HepG2 (cell line): Measurements from ENCODE around the gene SLC48A1. TPM values are rescaled to one million over a fixed set of nuclear protein-coding genes. Genes with fewer than 3 reads are reported as not detected.

ENCODE experiments used
- ATAC-seq: fragments of 200-7000 bp; cut with Tn5 transposase; 3 replicates; pipeline ENCODE4 v1.9.1; 2020; ENCODE audit warnings: mild to moderate bottlenecking, moderate library complexity
- BruUV-seq: library from RNA; stranded (reverse); fragments of 400-500 nt; replicated peaks from 2 replicates; lab custom pipeline; 2021; lab: Mats Ljungman, UMichigan
- CTCF ChIA-PET: fragments of 300-600 bp; formaldehyde crosslinking; extraction: SDS; loops from one replicate; lab custom pipeline; 2021; ENCODE audit warnings: low total read pairs, inconsistent platforms, low intra/inter-chr PET ratio; lab: Yijun Ruan, JAX
- POLR2A ChIA-PET: fragments of 350-600 bp; sonication (Branson Sonifier 250); formaldehyde crosslinking; loops from one replicate; lab custom pipeline; 2020; ENCODE audit warnings: antibody characterized with exemption, inconsistent platforms; lab: Yijun Ruan, JAX
- DNase-seq: peaks from one replicate; pipeline ENCODE4 v3.0.0-alpha.2; 2015; ENCODE audit warnings: low spot score
- FAIRE-seq: peaks from 3 replicates; lab custom pipeline; 2011; peaks lifted over from hg19 to GRCh38; lab: Jason Lieb, UNC
- H2AFZ ChIP-seq: one replicate; pipeline ENCODE4 v1.6.1; 2011; ENCODE audit warnings: low read length, inconsistent platforms
- H3K27ac ChIP-seq: fragments of 300-600 bp; 3 replicates; pipeline ENCODE4 v1.8.0; 2011; ENCODE audit warnings: mixed run types, mild to moderate bottlenecking, mixed read lengths, low read length, inconsistent platforms; ENCODE audit not compliant: insufficient read depth; ENCODE audit errors: extremely low read length
- H3K27me3 ChIP-seq, 2 experiments: fragments of 200-600 bp in 1 of 2; 2 replicates in 1 of 2; 3 replicates in 1 of 2; pipeline versions ENCODE4 v1.6.0 to v1.8.0; 2011; ENCODE audit warnings: low read length in 2 of 2, mild to moderate bottlenecking in 2 of 2, moderate library complexity in 2 of 2, inconsistent platforms in 1 of 2; ENCODE audit not compliant: insufficient read depth in 2 of 2, control insufficient read depth in 1 of 2
- H3K36me3 ChIP-seq, 2 experiments: fragments of 200-600 bp in 1 of 2; replicated peaks in 1 of 2; 2 replicates in 1 of 2; 3 replicates in 1 of 2; pipeline versions ENCODE4 v1.5.1 to v1.8.0; 2011; ENCODE audit warnings: low read length in 2 of 2, inconsistent platforms in 1 of 2; ENCODE audit not compliant: insufficient read depth in 2 of 2, control insufficient read depth in 1 of 2
- H3K4me1 ChIP-seq: 2 replicates; pipeline ENCODE4 v1.5.1; 2012; ENCODE audit warnings: low read length, inconsistent platforms; ENCODE audit not compliant: insufficient read depth
- H3K4me2 ChIP-seq: 2 replicates; pipeline ENCODE4 v1.6.0; 2011; ENCODE audit warnings: low read depth, low read length, inconsistent platforms
- H3K4me3 ChIP-seq, 3 experiments: fragments of 200-600 bp in 1 of 3; sonication (generic), shearing (Covaris generic) in 1 of 3; replicated peaks in 1 of 3; 2 replicates each; pipeline ENCODE4 v1.5.1; 2011 to 2016; ENCODE audit warnings: low read length in 3 of 3, inconsistent platforms in 2 of 3, low read depth in 2 of 3, mild to moderate bottlenecking in 2 of 3, control low read depth in 1 of 3, mixed read lengths in 1 of 3; ENCODE audit not compliant: insufficient read depth in 1 of 3
- H3K79me2 ChIP-seq: one replicate; pipeline ENCODE4 v1.6.1; 2011; ENCODE audit warnings: low read length, inconsistent platforms; ENCODE audit not compliant: insufficient read depth
- H3K9ac ChIP-seq: 2 replicates; pipeline ENCODE4 v1.6.0; 2011; ENCODE audit warnings: mild to moderate bottlenecking, low read depth, low read length, inconsistent platforms; ENCODE audit not compliant: insufficient read depth
- H3K9me3 ChIP-seq: 2 replicates; pipeline ENCODE4 v1.5.1; 2012; ENCODE audit warnings: mild to moderate bottlenecking, low read length
- H4K20me1 ChIP-seq: 2 replicates; pipeline ENCODE4 v1.6.0; 2011; ENCODE audit warnings: inconsistent platforms, mild to moderate bottlenecking, low read length, moderate library complexity; ENCODE audit not compliant: insufficient read depth
- MAFF ChIP-seq: IDR thresholded peaks from 2 replicates; pipeline ENCODE4 v1.6.1; 2011; ENCODE audit warnings: low read depth, low read length, improper control_type of control experiment
- RBM22 ChIP-seq: fragments of 200-400 bp; formaldehyde crosslinking; optimal IDR thresholded peaks from 2 replicates; pipeline ENCODE3; 2017; ENCODE audit warnings: mild to moderate bottlenecking, low read length, moderate library complexity
- WGBS: methylation state at CpG from one replicate; pipeline ENCODE4 v1.1.6; 2017; ENCODE audit warnings: low lambda C conversion rate; 5-methylcytosine and 5-hydroxymethylcytosine counted together
- in situ Hi-C: cut with HindIII; loops from 2 replicates; pipeline ENCODE4 v1.10.0; 2017; ENCODE audit warnings: low pct_unique_long_range_greater_than_20kb; ENCODE audit not compliant: extremely low pct_ligation_motif_present
- intact Hi-C: fragments of 100-400 bp; cut with micrococcal nuclease; formaldehyde crosslinking; loops from one replicate; pipeline ENCODE4 v1.10.0; 2022; ENCODE audit not compliant: unreplicated experiment
- polyA plus RNA-seq, 8 experiments: library from polyadenylated mRNA; depleted of rRNA in 3 of 8; stranded (reverse) in 7 of 8; unstranded in 1 of 8; fragments of >200 nt; fragmentation: Illumina TruSeq in 4 of 8; extraction: Trizol in 4 of 8; gene quantifications; 2 replicates each; pipeline versions ENCODE4 v1.2.1 to v1.2.3, GENCODE V29; 2011 to 2016; ENCODE audit warnings: low read depth in 4 of 8, missing spikeins in 1 of 8, mixed read lengths in 1 of 8; ENCODE audit not compliant: insufficient read depth in 1 of 8
- total RNA-seq, 5 experiments: library from RNA; depleted of rRNA; stranded (reverse); fragments of >200 nt; fragmentation: Illumina TruSeq; extraction: Trizol; gene quantifications; 2 replicates each; pipeline ENCODE4 v1.2.3, GENCODE V29; 2016; ENCODE audit warnings: low read depth in 1 of 5
- TF ChIP-seq, protein P1 (sequence below): sonication (generic); formaldehyde crosslinking; IDR thresholded peaks from one replicate; pipeline ENCODE4 v1.5.1; 2020; ENCODE audit warnings: mild to moderate bottlenecking, missing genetic modification reagents; ENCODE audit errors: not compliant biosample characterization
- TF ChIP-seq, protein P2 (sequence below): sonication (generic); formaldehyde crosslinking; IDR thresholded peaks from 2 replicates; pipeline ENCODE4 v1.5.1; 2020; ENCODE audit warnings: missing genetic modification reagents, mild to moderate bottlenecking, borderline replicate concordance

SLC48A1 gene
- total and polyA plus RNA-seq, 2 of the 13 experiments (the other 11 are each of a cell fraction or from before 2014, with no cell fraction given): 2.2 to 3.7 TPM

DNA sequence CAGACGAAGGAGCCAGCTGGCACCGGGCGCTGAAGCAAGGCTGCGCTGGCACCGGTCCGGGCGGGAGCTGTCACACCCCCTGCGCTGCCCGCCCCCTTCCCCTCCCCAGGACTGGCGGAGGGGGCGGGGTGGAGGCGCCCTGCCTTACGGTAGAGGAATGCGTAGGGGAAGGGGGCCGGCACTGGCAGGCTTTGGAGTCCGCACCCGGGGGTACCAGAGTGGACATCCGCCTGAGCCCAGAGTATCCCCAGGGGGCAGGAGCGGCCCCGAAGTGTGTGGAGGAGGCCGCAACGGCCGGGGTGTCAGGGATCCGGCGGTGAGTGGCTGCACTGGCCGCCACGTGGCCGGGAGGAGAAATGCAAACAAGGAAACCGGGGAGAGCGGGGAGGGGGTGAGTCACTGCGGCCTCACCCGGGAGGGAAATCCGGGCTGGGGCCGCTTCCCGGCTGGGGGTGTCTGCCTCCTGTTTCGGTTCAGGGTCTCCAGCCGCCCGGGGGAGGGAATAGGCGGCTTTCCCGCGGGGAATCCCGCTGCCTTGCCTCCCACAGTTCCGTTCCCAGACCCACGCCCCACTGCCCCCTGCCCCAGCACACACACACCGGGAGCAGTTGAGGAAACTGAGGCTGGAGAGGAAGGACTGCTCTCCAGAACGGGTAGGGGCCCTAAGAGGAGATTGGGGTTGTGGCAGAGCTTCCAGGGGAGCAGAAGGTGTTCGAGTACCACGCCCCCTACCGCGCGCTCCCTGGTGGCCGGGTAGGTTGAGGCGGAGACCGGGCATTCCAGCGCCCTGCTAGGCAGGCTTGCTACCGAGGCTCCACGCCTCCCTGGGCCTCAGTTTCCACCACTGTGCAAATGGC is 14.0 kb upstream of the SLC48A1 start, which contains the start of gene RAPGEF3 (continued):
- TF ChIP-seq, protein P1, sequence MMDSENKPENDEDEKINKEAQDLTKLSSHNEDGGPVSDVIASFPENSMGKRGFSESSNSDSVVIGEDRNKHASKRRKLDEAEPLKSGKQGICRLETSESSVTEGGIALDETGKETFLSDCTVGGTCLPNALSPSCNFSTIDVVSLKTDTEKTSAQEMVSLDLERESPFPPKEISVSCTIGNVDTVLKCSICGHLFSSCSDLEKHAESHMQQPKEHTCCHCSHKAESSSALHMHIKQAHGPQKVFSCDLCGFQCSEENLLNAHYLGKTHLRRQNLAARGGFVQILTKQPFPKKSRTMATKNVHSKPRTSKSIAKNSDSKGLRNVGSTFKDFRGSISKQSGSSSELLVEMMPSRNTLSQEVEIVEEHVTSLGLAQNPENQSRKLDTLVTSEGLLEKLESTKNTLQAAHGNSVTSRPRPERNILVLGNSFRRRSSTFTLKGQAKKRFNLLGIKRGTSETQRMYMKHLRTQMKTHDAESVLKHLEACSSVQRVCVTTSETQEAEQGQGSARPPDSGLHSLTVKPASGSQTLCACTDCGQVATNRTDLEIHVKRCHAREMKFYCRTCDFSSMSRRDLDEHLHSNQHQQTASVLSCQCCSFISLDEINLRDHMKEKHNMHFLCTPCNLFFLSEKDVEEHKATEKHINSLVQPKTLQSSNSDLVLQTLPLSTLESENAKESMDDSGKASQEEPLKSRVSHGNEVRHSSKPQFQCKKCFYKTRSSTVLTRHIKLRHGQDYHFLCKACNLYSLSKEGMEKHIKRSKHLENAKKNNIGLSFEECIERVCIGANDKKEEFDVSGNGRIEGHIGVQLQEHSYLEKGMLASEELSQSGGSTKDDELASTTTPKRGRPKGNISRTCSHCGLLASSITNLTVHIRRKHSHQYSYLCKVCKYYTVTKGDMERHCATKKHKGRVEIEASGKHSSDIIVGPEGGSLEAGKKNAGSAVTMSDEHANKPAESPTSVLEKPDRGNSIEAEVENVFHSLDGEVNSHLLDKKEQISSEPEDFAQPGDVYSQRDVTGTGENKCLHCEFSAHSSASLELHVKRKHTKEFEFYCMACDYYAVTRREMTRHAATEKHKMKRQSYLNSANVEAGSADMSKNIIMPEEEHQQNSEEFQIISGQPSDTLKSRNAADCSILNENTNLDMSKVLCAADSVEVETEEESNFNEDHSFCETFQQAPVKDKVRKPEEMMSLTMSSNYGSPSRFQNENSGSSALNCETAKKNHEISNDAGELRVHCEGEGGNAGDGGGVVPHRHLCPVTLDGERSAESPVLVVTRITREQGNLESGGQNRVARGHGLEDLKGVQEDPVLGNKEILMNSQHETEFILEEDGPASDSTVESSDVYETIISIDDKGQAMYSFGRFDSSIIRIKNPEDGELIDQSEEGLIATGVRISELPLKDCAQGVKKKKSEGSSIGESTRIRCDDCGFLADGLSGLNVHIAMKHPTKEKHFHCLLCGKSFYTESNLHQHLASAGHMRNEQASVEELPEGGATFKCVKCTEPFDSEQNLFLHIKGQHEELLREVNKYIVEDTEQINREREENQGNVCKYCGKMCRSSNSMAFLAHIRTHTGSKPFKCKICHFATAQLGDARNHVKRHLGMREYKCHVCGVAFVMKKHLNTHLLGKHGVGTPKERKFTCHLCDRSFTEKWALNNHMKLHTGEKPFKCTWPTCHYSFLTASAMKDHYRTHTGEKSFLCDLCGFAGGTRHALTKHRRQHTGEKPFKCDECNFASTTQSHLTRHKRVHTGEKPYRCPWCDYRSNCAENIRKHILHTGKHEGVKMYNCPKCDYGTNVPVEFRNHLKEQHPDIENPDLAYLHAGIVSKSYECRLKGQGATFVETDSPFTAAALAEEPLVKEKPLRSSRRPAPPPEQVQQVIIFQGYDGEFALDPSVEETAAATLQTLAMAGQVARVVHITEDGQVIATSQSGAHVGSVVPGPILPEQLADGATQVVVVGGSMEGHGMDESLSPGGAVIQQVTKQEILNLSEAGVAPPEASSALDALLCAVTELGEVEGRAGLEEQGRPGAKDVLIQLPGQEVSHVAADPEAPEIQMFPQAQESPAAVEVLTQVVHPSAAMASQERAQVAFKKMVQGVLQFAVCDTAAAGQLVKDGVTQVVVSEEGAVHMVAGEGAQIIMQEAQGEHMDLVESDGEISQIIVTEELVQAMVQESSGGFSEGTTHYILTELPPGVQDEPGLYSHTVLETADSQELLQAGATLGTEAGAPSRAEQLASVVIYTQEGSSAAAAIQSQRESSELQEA: peak; percentile 38

DNA sequence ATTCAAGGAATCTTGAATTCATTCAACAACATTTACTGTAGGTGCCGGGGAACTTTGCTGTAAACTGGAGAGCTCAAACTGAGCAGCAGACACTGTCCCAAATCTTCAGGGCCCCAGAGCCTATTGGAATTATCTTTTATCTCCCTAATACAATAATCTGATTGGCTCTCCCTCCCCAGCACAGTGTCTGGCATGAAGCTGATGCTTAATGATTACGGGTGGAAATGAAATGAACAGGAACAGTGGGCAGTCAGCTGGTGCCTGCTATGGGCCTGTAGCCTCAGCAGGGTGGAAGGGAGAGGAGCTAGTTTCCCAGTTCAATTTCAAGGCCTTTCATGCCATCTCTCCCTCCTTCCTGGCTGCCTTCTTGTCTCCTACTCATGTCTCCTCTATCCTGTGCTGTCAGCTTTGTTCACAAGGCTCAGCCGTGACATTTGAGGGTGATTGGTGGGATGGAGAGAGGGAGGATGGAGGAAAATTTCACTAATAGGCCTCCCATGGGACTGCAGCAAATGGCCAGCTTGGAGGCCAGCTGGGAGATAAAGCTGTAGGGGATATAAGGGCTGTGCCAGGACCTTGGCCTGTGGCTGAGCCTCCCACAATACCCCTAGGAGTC is 10.1 kb upstream of the SLC48A1 start:
- BruUV-seq: no TSS peak
- ATAC-seq: no peak
- Histone ChIP-seq H3K9me3 (no peaks in the 10 kb centered on the region), H3K79me2 (no peaks in the 10 kb centered on the region), H2AFZ (no peak overlapping the region), H3K4me3 (no peak overlapping the region), H3K27ac (no peak overlapping the region), H3K36me3 (no peaks in the 10 kb centered on the region), H3K4me2 (no peak overlapping the region), H3K9ac (no peak overlapping the region), H3K27me3 (peaks cover 4 to 42% of the 10 kb centered on the region in 2 experiments; a peak in 4 of 5 replicates), H3K4me1 (peaks cover 25% of the 10 kb centered on the region), H4K20me1 (no peaks in the 10 kb centered on the region)
- 27% methylated on average over 3 of the region's 3 CpGs for WGBS
- no peak for DNase-seq
- no peak for FAIRE-seq
- POLR2A ChIA-PET: no interaction called here
- in situ Hi-C loops: no loop called here
- intact Hi-C loops: loop anchor here (5.0 kb wide), 1 partner anchor 1661 kb away; no protein-coding TSS in a partner anchor
- CTCF ChIA-PET: no interaction called here
- TF ChIP-seq, protein P2, sequence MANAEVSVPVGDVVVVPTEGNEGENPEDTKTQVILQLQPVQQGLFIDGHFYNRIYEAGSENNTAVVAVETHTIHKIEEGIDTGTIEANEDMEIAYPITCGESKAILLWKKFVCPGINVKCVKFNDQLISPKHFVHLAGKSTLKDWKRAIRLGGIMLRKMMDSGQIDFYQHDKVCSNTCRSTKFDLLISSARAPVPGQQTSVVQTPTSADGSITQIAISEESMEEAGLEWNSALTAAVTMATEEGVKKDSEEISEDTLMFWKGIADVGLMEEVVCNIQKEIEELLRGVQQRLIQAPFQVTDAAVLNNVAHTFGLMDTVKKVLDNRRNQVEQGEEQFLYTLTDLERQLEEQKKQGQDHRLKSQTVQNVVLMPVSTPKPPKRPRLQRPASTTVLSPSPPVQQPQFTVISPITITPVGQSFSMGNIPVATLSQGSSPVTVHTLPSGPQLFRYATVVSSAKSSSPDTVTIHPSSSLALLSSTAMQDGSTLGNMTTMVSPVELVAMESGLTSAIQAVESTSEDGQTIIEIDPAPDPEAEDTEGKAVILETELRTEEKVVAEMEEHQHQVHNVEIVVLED (CRISPR knock-in tag): no peak
- TF ChIP-seq MAFF: no peak
- TF ChIP-seq RBM22: no peak
